Endothelial cell of umbilical vein (primary cell): Measurements from ENCODE around the gene OSGIN1.

Experiments used
- MAX ChIP-seq: IDR thresholded peaks from 2 replicates; pipeline ENCODE4 v1.6.1; 2011; ENCODE audit not compliant: insufficient read depth, insufficient read length
- POLR2A ChIP-seq: IDR thresholded peaks from 2 replicates; pipeline ENCODE4 v1.6.1; 2012; ENCODE audit warnings: low read depth, mild to moderate bottlenecking, control low read depth, low read length
- TF ChIP-seq, protein P1 (sequence below), 2 donors: IDR thresholded peaks; 1 replicate in 1 of 2; 2 replicates in 1 of 2; pipeline ENCODE4 v1.5.1; 2011; ENCODE audit warnings: low read length in 2 of 2, mild to moderate bottlenecking in 2 of 2, moderate library complexity in 2 of 2, control low read depth in 1 of 2, inconsistent platforms in 1 of 2, low read depth in 1 of 2; ENCODE audit not compliant: insufficient read depth in 1 of 2; ENCODE audit errors: extremely low read depth in 1 of 2

DNA sequence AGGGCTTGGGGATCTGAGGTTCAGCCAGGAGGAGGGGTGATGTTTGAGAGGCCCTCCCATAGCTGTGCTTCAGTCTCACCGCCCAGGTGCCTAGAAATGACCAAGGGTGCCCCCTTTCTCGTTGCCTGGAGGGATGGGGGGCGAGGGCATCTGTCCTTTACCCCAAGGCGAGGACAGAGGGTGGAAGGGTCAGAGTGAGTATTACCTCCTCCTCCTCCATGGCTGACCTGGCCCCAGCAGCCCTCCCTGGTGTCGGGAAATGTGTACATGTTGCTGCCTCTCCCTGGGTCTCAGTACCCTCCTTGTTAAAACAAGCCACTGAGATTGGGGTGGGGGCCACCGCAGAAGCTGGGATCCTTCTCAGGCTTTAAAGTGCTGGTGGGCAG is 17.4 kb downstream of the OSGIN1 start:
- TF ChIP-seq, protein P1, sequence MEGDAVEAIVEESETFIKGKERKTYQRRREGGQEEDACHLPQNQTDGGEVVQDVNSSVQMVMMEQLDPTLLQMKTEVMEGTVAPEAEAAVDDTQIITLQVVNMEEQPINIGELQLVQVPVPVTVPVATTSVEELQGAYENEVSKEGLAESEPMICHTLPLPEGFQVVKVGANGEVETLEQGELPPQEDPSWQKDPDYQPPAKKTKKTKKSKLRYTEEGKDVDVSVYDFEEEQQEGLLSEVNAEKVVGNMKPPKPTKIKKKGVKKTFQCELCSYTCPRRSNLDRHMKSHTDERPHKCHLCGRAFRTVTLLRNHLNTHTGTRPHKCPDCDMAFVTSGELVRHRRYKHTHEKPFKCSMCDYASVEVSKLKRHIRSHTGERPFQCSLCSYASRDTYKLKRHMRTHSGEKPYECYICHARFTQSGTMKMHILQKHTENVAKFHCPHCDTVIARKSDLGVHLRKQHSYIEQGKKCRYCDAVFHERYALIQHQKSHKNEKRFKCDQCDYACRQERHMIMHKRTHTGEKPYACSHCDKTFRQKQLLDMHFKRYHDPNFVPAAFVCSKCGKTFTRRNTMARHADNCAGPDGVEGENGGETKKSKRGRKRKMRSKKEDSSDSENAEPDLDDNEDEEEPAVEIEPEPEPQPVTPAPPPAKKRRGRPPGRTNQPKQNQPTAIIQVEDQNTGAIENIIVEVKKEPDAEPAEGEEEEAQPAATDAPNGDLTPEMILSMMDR (IDR thresholded peaks at IDR 0.05; ENCODE audit: extremely low read depth in 1 of 2, insufficient read depth in 1 of 2, low read depth in 1 of 2, low read length in 2 of 2) = no peak
- TF ChIP-seq MAX (no peak), POLR2A (no peak)
